Posterior cingulate gyrus (tissue), 11 donors: ENCODE measurements around the gene MRPL27.
A peak's percentile ranks its signal among the peaks of the same experiment; 100 is the strongest.

Experiments used
- DNase-seq, 10 donors: peaks; one replicate each; pipeline versions ENCODE4 v3.0.0 to v3.0.0-alpha.2; 2020 to 2021; ENCODE audit warnings: mixed read lengths in 3 of 10
- intact Hi-C: fragments of 100-400 bp; cut with DNase I; formaldehyde crosslinking; loops from one replicate; pipeline ENCODE4 v1.15.1; 2023

Gene MRPL27

GRCh38 chr17:50325906-50326305 lies 47.1 kb downstream of the MRPL27 start:
- peak in 1 of 10 donors; percentile 49 for DNase-seq
- intact Hi-C loops = no loop called here

GRCh38 chr17:50323060-50323459 lies 49.9 kb downstream of the MRPL27 start:
- DNase-seq = no peak
- intact Hi-C loops = no loop called here

- no peak for DNase-seq
- intact Hi-C loops = no loop called here
Measured at GRCh38 chr17:50322271-50322670, 50.7 kb downstream of the MRPL27 start.

- intact Hi-C loops = loop anchor here (10.0 kb wide), 1 partner anchor 65 kb away; no protein-coding TSS in a partner anchor
- DNase-seq = peak in 1 of 10 donors; percentile 18
Measured at GRCh38 chr17:50319306-50320004, 53.5 kb downstream of the MRPL27 start.

GRCh38 chr17:50318501-50319285 lies 54.3 kb downstream of the MRPL27 start:
- DNase-seq = peak in 2 of 10 donors; percentile 25 to 52

More at GRCh38 chr17:50318501-50319285, 54.3 kb downstream of the MRPL27 start:
- intact Hi-C loops = loop anchor here (10.0 kb wide), 1 partner anchor 64 kb away; no protein-coding TSS in a partner anchor
